NCI-H1930 (cell line): ENCODE results near the gene MAFG.

Source experiments
- DNase-seq, 2 experiments: peaks; one replicate each; lab custom pipeline; 2025; lab: John Stamatoyannopoulos, UW

The MAFG gene

DNA sequence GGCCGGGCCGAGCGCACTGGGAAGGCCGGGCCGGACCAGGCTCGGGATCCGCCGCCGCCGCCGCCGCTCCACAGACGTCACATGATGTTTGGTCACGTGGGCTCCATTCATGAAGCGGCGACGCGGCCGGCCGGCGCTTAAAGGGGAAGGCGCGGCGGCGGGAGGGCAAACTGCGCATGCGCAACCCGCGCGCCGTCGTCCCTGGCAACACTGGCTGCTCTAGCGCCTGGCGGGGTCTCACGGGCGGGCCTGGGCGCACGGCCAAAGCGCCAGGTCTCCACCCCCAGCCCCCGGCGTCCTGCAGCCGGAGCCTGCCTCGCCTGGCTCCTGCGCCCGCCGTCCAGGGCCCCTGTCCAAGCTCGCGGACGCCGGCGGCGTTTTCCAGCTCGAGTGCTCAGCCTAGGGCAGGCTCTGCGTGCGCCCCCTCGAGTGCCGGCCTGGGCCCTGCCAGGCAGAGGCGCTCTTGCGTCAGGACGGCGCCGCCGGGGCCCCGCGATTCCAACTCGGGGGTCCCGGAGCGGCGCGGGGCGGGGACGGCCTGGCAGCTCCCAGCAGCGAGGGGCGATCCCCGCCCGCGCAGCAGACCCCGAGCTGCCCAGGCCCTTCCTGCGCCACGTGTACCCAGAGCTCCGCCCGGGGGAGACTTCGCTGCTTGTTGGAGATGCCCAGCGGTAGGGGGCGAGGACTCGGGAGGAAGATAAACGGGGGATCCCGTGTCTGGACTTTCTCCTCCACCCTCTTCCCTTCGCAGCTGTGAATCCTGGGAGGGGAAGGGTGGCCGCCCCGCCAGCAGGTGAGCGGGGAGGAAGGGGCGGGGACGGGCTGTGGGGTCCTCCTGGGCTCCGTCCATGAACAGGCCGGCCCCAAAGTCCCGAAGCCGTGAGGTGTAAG is at the start of gene MAFG:
Gene MAFG, minus strand, starts transcription at position 83 of the 891 bp plus-strand sequence. CDS start 4,550 bp downstream, outside the sequence.
- DNase-seq = peak; percentile 93 to 98

- DNase-seq = peak; percentile 17 to 23
Observed at GRCh38 chr17:81976332-81977210, 49.0 kb upstream of the MAFG start.

- no peak for DNase-seq
Observed at GRCh38 chr17:81973432-81973831, 45.9 kb upstream of the MAFG start.

- no peak for DNase-seq
Observed at GRCh38 chr17:81968850-81969812, 41.6 kb upstream of the MAFG start.

DNA sequence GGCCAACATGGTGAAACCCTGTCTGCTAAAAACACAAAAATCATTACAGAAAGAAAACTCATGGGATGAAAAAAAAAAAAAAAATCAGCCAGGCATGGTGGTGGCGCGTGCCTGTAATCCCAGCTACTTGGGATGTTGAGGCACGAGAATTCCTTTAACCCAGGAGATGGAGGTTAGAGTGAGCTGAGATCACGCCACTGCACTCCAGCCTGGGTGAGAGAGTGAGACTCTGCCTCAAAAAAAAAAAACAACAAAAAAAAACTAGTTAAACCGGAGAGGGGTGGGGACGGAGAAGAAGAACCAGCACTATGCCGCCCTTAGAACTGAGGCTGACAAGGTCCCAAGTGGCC is 40.8 kb upstream of the MAFG start:
- DNase-seq = no peak

DNA sequence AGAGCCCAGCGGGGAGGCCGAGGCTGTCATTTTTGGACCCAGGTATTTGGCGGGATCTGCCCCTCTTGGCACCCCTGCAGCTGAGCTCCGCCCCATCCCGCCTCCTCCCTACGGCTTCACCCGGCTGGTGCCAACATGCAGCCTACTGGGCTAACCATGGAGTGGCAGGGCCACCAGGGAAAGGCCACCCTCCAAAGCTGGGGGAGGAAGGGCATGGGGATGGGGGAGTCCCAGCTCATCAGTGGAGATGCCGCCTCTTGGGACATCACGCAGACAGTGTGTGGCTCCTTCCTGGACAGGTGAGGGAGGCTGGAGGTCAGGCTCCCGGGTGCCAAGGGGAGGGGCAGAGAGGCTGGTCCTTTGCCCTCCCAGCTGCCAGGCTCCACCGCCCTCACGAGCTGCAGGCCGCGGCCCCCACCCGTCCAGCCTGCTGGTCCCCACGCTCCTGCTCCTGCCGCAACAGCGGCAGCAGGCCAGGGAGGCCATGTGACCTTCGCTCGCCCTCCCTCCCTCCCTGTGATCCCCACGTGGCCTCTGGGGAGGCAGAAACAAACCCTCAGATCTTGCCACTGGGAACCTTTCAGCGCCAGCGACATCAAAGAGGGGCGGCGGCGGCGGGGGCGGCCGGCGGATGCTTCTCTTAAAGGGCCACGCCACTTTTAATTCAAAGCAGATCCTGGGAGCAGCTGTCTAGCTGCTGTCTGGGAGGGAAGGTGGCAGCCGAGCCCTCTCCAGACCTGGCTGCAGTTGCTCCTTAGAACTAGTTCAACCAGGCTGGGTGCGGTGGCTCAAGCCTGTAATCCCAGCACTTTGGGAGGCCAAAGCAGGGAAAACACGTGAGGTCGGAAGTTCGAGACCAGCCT is 40.2 kb upstream of the MAFG start:
- no peak for DNase-seq

DNA sequence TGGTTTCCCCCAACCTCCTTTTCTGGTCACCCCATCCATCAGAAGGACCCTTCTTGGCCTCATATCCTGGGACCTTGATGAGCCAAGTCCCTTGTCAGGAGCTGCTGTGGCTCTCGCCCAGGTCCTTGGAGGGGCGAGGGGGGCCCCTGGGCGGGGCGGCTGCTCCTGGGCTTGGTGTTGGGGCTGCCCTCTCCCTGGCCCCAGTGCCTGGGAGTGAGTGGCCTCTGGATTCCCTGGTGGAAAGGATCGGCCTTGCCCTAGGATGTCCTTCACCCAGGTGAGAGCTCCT is 39.7 kb upstream of the MAFG start:
- no peak for DNase-seq

DNA sequence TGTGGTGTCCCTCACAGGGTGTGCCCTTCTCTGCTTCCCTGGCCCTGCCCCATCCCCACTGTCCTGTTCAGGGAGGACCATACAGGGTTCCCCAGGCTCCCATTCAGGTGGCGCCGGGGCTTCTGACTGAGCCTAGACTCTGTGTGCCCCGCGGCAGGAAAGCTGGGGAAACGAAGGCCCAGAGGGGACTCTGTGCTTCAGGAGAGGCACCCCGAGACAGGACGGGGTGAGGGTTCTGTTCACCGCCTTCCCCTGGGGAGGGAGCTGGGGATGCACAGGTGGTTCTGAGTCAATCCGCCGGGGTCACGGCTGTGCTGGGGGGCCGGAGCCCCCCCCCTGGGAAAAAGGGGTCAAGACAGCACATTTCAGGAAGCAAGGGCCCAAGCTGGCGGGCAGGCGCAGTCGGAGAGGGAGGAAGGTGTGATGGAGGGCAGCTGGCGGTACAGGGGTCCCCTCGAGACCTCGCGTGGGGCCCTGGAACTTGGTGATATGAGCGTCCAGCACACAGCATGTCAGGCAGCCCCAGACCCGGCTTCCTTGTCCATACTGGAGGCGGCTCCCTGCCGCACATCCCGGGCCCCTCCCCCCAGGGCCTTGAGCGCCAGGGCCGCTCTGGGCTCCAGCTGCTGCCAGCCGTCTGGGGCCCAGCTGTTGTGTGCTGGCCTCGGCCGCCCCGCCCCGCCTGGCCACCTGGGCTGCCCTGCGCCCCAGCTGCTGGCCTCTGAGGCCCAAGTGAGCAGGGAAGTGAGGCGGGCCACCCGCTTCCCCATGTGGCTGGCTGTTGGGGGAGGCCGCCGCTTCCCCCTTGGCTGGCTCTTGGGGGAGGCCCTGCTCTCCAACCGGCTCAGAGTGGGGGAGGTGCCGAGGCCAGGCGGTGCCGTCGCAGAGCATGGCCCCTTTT is 39.1 kb upstream of the MAFG start:
- no peak for DNase-seq

- DNase-seq = no peak
Observed at GRCh38 chr17:81964081-81964849, 36.7 kb upstream of the MAFG start.

DNA sequence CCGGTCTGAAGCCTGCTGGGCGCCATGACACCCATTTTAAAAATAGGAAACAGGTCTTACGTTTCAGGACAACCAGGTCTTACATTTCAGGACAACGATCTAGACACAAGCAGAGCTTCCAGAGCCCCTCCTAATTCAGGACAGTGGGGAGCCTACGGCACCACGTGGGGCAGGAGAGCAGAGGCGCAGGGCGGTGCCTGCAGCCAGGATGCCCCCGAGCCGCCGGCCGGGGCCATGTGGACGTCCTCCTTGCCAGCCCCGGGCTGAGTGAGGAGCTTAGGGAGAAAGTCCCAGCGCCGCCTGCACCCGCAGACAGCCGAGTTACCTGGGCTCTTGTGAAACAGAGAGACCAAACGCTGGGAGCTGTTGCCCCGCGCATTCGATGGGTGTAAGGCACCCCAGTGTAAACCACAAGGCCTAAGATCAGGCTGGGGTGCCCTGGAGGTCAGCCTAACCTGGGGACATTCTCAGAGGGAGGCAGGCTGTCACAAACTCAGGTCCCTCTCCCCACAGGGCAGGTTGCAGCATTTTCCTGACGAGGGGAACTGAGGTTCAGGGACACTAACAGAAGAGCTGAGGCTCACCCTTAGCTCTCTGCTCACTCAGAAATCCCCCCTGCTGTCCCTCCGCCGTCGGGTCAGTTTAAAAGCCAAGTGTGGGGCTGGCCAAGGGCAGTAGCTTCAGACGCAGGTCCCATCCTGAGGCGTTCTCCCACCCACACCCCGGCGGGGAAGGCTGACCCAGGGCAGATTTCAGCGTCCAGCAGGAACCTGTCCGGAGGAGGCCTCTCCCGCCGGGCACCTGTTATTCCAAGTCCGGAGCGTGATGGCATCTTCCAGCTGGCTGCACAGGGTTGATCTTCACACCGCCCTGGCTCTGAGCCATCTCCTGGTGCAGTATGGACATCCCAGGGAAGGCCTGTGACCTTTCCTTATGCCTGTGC is 35.2 kb upstream of the MAFG start:
- no peak for DNase-seq

GRCh38 chr17:81961521-81962498 is 34.3 kb upstream of the MAFG start:
- DNase-seq = no peak

DNA sequence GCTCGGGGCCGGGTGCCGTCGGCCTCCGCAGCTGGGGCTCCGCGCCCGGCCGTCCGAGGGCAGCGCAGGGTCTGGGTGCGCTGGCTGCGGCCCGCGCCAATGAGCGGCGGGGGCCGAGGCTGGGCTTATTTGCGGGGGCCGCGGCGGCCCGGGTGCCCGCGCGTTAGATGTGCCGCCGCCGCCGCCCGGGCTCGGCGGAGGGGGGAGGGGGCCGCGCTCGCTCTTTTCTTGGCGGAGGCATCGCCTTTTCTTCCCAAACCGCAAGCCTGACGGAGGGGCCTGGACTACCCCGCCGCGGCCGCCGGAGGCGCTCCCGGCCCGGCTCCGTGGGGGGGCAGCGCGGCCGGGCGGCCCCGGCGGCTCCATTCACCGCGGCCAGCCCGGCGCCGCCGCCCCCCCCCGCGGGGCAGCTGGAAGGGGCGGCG is 33.6 kb upstream of the MAFG start, which contains the start of gene NOTUM:
Gene NOTUM, minus strand, starts transcription at position 101 of the 425 bp plus-strand sequence. CDS start 278 bp downstream, outside the sequence.
- no peak for DNase-seq

DNA sequence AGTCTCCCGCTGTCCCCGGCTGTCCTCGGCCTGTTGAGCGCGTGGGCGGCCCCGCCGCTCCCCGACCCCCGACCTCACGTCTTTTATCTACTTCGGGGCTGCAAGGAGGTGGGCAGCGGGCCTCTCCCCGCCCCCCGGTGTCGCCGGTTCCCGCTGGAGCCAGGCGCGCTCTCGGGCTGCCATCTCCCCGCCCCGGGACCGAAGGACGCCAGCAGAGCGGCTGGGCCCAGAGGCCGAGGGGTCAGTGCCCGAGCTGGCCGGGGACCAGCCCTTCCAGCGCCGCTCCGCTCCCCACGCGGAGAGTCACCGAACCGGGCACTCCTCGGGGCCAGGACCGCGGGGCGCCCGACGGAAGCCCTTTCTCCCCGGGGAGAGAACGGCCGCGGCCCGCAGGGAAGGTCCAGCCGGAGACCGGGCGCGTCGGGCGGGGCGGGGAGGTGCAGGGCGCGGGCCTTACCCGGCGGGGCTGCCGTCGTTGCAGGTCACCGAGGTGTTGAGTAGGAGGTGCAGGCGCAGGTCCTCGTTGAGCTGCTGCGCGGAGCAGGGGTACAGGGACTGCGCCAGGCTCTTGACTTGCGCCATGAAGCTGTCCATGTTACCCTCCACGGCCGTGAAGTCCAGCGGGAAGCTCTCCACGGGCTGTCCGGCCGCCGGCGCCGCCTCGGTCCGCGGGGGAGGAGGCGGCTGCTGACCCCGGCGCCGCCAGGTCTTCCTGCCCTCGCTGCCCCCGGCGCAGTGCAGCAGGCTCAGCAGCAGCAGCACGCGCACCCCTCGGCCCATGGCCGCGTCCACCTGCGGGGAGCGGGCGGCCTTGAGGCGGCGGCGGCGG is 32.8 kb upstream of the MAFG start:
- no peak for DNase-seq

DNA sequence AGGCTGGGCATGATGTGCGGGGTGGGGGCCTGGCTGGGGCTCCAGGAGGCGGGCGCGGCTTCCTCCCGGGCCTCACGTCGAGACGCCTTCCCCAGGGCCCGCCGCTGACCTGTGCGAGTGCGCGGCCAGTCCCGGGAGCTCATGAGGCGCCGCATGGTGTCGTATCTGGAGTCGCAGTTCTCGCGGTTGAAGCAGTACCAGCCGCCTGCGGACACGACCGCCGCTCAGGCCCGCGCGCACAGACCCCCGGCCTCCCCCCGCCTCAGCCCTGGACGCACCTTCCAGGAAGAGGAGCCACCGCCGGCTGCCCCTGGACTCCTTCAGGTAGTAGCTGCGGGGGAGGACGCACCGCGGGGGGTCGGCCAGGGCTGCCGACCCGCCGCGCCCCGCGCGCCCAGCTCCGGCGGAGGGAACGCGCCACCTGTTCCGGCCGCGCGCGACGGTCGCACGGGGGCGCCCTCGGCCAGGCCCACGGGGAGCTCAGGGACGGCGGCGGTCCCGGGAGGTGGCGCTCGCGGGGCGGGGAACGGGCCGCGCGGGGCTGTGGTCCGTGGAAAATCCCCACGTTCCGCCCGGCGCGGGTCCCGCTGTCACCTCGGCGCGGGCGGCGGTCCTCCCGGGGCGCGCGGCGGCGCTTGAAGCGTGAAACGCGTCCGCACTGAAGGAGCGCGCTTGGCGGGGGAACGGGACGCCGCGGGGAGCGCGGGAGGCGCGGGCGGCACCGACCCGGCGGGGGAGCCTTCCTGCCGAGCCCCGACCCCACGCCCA is 32.0 kb upstream of the MAFG start:
- DNase-seq = peak; percentile 65 to 75
